ENCODE data around the gene RUFY3. TPM values are rescaled to one million over a fixed set of nuclear protein-coding genes. Genes with fewer than 3 reads are reported as not detected.

The RUFY3 gene
- total RNA-seq, 1 donor from 2014 or later, result 92.4 TPM

DNA sequence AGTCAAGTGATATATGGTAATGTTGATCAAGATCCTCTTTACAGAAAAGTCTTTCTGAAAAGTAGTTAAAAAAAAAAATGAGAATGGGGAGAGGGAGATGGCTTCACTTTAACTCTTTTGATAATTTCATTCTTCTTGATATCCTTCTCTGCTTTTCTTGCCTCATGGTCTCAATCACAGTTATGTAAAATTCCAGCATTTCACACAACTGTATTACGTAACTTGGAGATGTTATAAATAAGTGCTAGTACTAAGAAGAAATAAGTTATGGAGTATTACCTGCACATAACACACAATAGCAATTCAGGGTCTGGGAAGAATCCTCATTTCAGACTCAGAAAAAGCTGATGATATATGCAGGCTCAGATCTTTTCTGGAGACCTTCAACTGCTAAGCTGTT lies 22.0 kb downstream of the RUFY3 start:
- no peak for TF ChIP-seq CTCF (IDR thresholded peaks at IDR 0.05)
- no peaks in the 10 kb centered on the region for H3K4me1 ChIP-seq

GRCh38 chr4:70746179-70746839 lies 24.5 kb downstream of the RUFY3 start:
- intact Hi-C loops (cut with DNase I), result no loop called here
- ATAC-seq (peak; percentile 80), DNase-seq (peak; percentile 54)
- Histone ChIP-seq H3K9me3 (no peaks in the 10 kb centered on the region), H3K36me3 (no peaks in the 10 kb centered on the region), H3K27me3 (ENCODE audit: low read depth) (no peaks in the 10 kb centered on the region), H3K27ac (no peak overlapping the region), H3K4me3 (no peak overlapping the region), H3K4me1 (no peaks in the 10 kb centered on the region)
- TF ChIP-seq CTCF (IDR thresholded peaks at IDR 0.05), result no peak

More for the DNA sequence above, 22.0 kb downstream of the RUFY3 start:
- no peak for ATAC-seq
- Histone ChIP-seq H3K36me3 (no peaks in the 10 kb centered on the region), H3K4me3 (no peak overlapping the region), H3K27ac (no peak overlapping the region), H3K9me3 (no peaks in the 10 kb centered on the region), H3K27me3 (ENCODE audit: low read depth) (no peaks in the 10 kb centered on the region)
- DNase-seq, result no peak
- intact Hi-C loops (cut with DNase I), result no loop called here

DNA sequence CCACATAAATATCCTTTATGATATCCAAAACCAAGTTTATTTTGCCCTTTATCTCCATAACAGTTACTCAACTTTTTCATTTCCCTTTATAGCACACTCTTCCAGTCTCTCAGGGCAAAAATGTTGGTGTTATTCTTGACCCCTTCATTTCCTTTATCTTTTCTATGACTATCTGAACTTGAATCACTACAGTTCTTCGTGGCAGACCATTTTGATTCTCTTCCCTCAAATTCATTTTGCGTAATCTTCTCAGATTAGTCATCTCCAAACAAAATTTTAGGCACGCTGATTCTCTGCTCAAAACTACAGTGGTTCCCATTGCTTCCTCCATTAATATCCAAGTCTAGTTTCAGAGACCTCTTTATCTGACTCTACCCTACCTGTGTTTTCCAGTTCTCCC lies 26.1 kb downstream of the RUFY3 start:
- H3K27me3 ChIP-seq (ENCODE audit: low read depth), result no peaks in the 10 kb centered on the region
- no peaks in the 10 kb centered on the region for H3K4me1 ChIP-seq
- no peaks in the 10 kb centered on the region for H3K36me3 ChIP-seq
- ATAC-seq (no peak), DNase-seq (no peak)
- no peaks in the 10 kb centered on the region for H3K9me3 ChIP-seq
- no peak overlapping the region for H3K27ac ChIP-seq
- H3K4me3 ChIP-seq, result no peak overlapping the region
- TF ChIP-seq CTCF (IDR thresholded peaks at IDR 0.05), result no peak
- intact Hi-C loops (cut with DNase I), result no loop called here

GRCh38 chr4:70749313-70749712 lies 27.5 kb downstream of the RUFY3 start:
- no peak for DNase-seq
- TF ChIP-seq CTCF (IDR thresholded peaks at IDR 0.05), result no peak
- no peak overlapping the region for H3K27ac ChIP-seq
- intact Hi-C loops (cut with DNase I), result no loop called here
- H3K36me3 ChIP-seq, result no peaks in the 10 kb centered on the region
- H3K9me3 ChIP-seq, result no peaks in the 10 kb centered on the region
- no peak for ATAC-seq
- H3K4me3 ChIP-seq, result no peak overlapping the region
- H3K27me3 ChIP-seq (ENCODE audit: low read depth), result no peaks in the 10 kb centered on the region
- H3K4me1 ChIP-seq, result no peaks in the 10 kb centered on the region

DNA sequence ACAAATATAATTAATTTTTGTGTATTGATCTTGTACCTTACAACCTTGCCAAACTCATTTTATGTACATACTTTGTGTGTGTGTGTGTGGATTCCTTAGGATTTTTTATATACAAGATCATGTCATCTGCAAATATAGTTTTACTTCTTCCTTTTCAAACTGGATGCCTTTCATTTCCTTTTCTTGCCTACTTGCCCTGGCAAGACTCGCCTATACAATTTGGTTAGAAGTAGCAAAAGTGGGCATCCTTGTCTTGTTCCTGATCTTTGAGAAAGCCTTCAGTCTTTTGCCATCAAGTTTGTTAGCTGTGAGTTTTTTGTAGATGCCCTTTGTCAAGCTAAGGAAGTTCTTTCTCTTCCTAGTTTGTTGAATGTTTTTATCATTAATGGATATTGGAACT lies 30.5 kb downstream of the RUFY3 start:
- Histone ChIP-seq H3K36me3 (no peaks in the 10 kb centered on the region), H3K27me3 (ENCODE audit: low read depth) (no peaks in the 10 kb centered on the region), H3K4me1 (no peaks in the 10 kb centered on the region), H3K9me3 (no peaks in the 10 kb centered on the region), H3K4me3 (no peak overlapping the region), H3K27ac (no peak overlapping the region)
- ATAC-seq (no peak), DNase-seq (no peak)
- no peak for TF ChIP-seq CTCF (IDR thresholded peaks at IDR 0.05)
- intact Hi-C loops (cut with DNase I), result no loop called here

All from lower lobe of right lung (tissue), 2 donors.